ENCODE measurements around the gene DOCK6. TPM values are rescaled to one million over a fixed set of nuclear protein-coding genes. Genes with fewer than 3 reads are reported as not detected.

The DOCK6 gene
- total and polyA plus RNA-seq, 2 of the 13 experiments (the other 11 are each of a cell fraction or from before 2014, with no cell fraction given) = 5.4 to 38.1 TPM

DNA sequence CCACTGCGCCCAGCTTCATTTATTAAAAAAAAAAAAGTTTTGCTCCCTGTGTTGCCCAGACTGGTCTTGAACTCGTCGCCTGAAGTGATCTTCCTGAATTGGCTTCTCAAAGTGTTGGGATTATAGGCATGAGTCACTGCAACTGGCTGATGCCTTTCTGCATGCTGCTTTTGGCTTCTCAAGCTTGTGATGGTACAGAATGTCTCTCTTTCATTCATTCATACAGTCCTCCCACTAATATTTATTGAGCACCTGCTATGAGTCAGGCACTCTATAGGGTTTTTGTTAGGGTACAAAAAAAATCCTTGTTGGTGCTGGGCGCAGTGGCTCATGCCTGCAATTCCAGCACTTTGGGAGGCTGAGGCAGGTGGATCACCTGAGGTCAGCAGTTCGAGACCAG lies 42.6 kb upstream of the DOCK6 start (continued):
- TF ChIP-seq, protein P1, sequence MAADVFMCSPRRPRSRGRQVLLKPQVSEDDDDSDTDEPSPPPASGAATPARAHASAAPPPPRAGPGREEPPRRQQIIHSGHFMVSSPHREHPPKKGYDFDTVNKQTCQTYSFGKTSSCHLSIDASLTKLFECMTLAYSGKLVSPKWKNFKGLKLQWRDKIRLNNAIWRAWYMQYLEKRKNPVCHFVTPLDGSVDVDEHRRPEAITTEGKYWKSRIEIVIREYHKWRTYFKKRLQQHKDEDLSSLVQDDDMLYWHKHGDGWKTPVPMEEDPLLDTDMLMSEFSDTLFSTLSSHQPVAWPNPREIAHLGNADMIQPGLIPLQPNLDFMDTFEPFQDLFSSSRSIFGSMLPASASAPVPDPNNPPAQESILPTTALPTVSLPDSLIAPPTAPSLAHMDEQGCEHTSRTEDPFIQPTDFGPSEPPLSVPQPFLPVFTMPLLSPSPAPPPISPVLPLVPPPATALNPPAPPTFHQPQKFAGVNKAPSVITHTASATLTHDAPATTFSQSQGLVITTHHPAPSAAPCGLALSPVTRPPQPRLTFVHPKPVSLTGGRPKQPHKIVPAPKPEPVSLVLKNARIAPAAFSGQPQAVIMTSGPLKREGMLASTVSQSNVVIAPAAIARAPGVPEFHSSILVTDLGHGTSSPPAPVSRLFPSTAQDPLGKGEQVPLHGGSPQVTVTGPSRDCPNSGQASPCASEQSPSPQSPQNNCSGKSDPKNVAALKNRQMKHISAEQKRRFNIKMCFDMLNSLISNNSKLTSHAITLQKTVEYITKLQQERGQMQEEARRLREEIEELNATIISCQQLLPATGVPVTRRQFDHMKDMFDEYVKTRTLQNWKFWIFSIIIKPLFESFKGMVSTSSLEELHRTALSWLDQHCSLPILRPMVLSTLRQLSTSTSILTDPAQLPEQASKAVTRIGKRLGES (CRISPR knock-in tag; IDR thresholded peaks at IDR 0.05; ENCODE audit: borderline replicate concordance) = no peak
- TF ChIP-seq ZBTB20 (CRISPR knock-in tag; IDR thresholded peaks at IDR 0.05; ENCODE audit: borderline replicate concordance, low read depth) = no peak

DNA sequence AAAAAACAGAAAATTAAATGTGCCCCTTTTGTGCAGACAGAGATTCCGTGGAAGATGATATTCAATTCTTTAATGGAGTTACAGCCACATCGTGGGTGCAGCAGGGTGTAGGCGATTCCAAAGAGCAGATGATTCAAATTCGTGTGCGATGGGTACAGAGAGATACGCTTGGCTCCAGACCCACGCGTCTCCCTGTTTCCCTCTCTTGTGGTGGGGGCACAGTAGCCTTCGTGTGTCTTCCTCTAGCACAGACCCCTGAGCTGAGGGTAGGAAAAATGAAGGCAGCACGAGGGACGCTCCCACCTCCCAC lies 38.4 kb upstream of the DOCK6 start:
- H3K27me3 ChIP-seq (ENCODE audit: control insufficient read depth in 1 of 2, insufficient read depth in 2 of 2, low read length in 2 of 2) = peaks cover 3 to 15% of the 10 kb centered on the region in 2 experiments; a peak in 3 of 5 replicates
- TF ChIP-seq, protein P2, sequence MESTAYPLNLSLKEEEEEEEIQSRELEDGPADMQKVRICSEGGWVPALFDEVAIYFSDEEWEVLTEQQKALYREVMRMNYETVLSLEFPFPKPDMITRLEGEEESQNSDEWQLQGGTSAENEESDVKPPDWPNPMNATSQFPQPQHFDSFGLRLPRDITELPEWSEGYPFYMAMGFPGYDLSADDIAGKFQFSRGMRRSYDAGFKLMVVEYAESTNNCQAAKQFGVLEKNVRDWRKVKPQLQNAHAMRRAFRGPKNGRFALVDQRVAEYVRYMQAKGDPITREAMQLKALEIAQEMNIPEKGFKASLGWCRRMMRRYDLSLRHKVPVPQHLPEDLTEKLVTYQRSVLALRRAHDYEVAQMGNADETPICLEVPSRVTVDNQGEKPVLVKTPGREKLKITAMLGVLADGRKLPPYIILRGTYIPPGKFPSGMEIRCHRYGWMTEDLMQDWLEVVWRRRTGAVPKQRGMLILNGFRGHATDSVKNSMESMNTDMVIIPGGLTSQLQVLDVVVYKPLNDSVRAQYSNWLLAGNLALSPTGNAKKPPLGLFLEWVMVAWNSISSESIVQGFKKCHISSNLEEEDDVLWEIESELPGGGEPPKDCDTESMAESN (CRISPR knock-in tag; conservative IDR thresholded peaks at IDR 0.05) = no peak
- no peak for TF ChIP-seq HMG20B (CRISPR knock-in tag; conservative IDR thresholded peaks at IDR 0.05)
- no peak for TF ChIP-seq TMF1 (CRISPR knock-in tag; IDR thresholded peaks at IDR 0.05; ENCODE audit: low read depth)
- TF ChIP-seq, protein P3, sequence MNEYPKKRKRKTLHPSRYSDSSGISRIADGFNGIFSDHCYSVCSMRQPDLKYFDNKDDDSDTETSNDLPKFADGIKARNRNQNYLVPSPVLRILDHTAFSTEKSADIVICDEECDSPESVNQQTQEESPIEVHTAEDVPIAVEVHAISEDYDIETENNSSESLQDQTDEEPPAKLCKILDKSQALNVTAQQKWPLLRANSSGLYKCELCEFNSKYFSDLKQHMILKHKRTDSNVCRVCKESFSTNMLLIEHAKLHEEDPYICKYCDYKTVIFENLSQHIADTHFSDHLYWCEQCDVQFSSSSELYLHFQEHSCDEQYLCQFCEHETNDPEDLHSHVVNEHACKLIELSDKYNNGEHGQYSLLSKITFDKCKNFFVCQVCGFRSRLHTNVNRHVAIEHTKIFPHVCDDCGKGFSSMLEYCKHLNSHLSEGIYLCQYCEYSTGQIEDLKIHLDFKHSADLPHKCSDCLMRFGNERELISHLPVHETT (CRISPR knock-in tag; conservative IDR thresholded peaks at IDR 0.05) = no peak
- TF ChIP-seq HOXA5 (CRISPR knock-in tag; IDR thresholded peaks at IDR 0.05) = no peak
- TF ChIP-seq MTF2 (CRISPR knock-in tag; IDR thresholded peaks at IDR 0.05; ENCODE audit: borderline replicate concordance) = no peak
- TF ChIP-seq, protein P4, sequence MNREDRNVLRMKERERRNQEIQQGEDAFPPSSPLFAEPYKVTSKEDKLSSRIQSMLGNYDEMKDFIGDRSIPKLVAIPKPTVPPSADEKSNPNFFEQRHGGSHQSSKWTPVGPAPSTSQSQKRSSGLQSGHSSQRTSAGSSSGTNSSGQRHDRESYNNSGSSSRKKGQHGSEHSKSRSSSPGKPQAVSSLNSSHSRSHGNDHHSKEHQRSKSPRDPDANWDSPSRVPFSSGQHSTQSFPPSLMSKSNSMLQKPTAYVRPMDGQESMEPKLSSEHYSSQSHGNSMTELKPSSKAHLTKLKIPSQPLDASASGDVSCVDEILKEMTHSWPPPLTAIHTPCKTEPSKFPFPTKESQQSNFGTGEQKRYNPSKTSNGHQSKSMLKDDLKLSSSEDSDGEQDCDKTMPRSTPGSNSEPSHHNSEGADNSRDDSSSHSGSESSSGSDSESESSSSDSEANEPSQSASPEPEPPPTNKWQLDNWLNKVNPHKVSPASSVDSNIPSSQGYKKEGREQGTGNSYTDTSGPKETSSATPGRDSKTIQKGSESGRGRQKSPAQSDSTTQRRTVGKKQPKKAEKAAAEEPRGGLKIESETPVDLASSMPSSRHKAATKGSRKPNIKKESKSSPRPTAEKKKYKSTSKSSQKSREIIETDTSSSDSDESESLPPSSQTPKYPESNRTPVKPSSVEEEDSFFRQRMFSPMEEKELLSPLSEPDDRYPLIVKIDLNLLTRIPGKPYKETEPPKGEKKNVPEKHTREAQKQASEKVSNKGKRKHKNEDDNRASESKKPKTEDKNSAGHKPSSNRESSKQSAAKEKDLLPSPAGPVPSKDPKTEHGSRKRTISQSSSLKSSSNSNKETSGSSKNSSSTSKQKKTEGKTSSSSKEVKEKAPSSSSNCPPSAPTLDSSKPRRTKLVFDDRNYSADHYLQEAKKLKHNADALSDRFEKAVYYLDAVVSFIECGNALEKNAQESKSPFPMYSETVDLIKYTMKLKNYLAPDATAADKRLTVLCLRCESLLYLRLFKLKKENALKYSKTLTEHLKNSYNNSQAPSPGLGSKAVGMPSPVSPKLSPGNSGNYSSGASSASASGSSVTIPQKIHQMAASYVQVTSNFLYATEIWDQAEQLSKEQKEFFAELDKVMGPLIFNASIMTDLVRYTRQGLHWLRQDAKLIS (CRISPR knock-in tag; IDR thresholded peaks at IDR 0.05) = no peak
- TF ChIP-seq ZNF614 (CRISPR knock-in tag; IDR thresholded peaks at IDR 0.05; ENCODE audit: borderline replicate concordance) = no peak
- TF ChIP-seq NR3C1 (CRISPR knock-in tag; IDR thresholded peaks at IDR 0.05) = no peak
- no peak for TF ChIP-seq ZBTB21 (CRISPR knock-in tag; IDR thresholded peaks at IDR 0.05)
- WGBS (ENCODE audit: low lambda C conversion rate) = 67% methylated on average over 11 of the region's 11 CpGs
- in situ Hi-C loops (cut with HindIII; ENCODE audit: extremely low pct_ligation_motif_present, low pct_unique_long_range_greater_than_20kb) (no loop called here), intact Hi-C loops (cut with micrococcal nuclease; ENCODE audit: unreplicated experiment) (no loop called here)
- H3K4me1 ChIP-seq (ENCODE audit: insufficient read depth, low read length) = peaks cover 22% of the 10 kb centered on the region
- no peaks in the 10 kb centered on the region for H3K36me3 ChIP-seq (replicated peaks in 1 of 2; ENCODE audit: control insufficient read depth in 1 of 2, insufficient read depth in 2 of 2, low read length in 2 of 2)
- H3K4me3 ChIP-seq (replicated peaks in 1 of 3; ENCODE audit: insufficient read depth in 1 of 3, low read depth in 2 of 3, low read length in 3 of 3) = no peak overlapping the region
- H3K9ac ChIP-seq (ENCODE audit: insufficient read depth, low read depth, low read length) = no peak overlapping the region
- H4K20me1 ChIP-seq (ENCODE audit: insufficient read depth, low read length) = no peaks in the 10 kb centered on the region
- ChIA-PET POLR2A (no interaction called here), CTCF (ENCODE audit: low intra/inter-chr PET ratio, low total read pairs) (no interaction called here)
- no peaks in the 10 kb centered on the region for H3K79me2 ChIP-seq (ENCODE audit: insufficient read depth, low read length)
- ATAC-seq = no peak
- DNase-seq (ENCODE audit: low spot score) = no peak
- H2AFZ ChIP-seq (ENCODE audit: low read length) = no peak overlapping the region
- H3K4me2 ChIP-seq (ENCODE audit: low read depth, low read length) = no peak overlapping the region
- FAIRE-seq = no peak
- no peak overlapping the region for H3K27ac ChIP-seq (ENCODE audit: extremely low read length, insufficient read depth, low read length)
- no TSS peak for BruUV-seq (replicated peaks)
- no peaks in the 10 kb centered on the region for H3K9me3 ChIP-seq (ENCODE audit: low read length)

Measured in HepG2 (cell line).